OCI-M2 (cell line): ENCODE measurements around the gene ITFG1.
"Not testable (repeated sequence)": the region's sequence is repeated elsewhere in the genome, so short reads cannot be mapped to it uniquely, and the experiment has no call there.

Source experiments
- DNase-seq: peaks from one replicate; lab custom pipeline; 2025; ENCODE audit not compliant: unreplicated experiment; lab: John Stamatoyannopoulos, UW

ITFG1 gene

DNA sequence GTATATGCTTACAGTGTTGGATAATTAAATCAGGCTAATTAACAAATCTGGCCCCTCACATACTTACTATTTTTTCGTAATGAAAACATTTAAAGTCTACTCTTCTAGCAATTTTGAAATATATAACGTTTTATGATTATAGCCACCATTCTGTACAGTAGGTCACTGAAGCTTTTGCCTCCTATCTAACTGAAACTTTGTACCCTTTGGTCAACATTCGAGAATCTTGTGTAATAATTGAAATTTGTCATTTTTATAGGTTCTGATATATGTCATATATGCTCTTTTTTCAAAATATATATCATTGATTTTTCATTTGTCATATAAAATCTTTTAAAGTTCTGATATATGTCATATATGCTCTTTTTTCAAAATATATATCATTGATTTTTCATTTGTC is 12.9 kb upstream of the ITFG1 start:
- DNase-seq: no peak

DNA sequence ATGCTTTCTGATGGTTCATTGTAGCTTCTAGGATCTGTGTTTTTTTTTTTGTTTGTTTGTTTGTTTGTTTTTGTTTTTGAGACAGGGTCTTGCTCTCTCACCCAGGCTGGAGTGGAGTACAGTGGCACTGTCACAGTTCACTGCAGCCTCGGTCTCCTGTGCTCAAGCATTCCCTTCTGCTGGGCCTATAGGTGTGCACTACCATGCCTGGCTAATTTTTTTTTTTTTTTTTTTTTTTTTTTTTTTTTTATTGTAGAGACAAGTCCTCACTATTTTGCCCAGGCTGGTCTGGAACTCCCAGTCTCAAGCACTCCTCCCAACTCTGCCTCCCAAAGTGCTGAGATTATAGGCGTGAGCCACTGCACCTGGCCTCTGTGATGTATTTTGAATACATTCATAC is 12.1 kb upstream of the ITFG1 start:
- not testable (repeated sequence) for DNase-seq

DNA sequence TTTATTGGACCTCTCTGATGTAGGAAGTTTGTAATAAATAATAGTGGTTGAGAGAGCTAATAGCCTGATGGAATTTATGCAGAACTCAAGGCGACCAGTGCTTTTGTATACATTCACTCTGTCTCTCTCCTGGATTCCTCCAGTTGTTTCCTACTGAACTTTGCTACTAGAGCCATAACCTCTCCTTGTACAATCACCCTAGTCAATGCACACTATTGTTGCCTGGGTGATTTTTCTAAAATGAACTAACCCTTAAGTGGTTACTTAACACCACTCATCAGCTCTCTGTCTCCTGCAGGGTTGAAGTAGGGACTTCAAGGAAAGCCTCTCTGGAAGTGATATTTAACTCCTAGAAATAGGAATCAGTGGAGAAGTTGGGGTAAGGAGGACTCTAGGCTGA is 9.9 kb upstream of the ITFG1 start:
- no peak for DNase-seq

DNA sequence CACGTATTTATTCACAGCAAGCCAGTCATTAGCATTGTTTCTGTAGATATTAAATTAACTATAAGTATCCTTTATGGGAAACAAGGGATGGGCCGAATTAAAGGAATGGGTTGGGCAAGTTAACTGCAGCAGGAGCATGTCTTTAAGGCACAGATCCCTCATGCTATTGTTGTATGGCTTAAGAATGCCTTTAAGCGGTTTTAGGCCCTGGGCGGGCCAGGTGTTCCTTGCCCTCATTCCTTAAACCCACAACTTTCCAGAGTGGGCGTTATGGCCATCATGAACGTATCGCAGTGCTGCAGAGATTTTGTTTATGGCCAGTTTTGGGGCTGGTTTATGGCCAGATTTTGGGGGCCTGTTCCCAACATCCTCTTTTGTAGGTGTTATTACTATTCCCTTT is 9.3 kb upstream of the ITFG1 start:
- no peak for DNase-seq

DNA sequence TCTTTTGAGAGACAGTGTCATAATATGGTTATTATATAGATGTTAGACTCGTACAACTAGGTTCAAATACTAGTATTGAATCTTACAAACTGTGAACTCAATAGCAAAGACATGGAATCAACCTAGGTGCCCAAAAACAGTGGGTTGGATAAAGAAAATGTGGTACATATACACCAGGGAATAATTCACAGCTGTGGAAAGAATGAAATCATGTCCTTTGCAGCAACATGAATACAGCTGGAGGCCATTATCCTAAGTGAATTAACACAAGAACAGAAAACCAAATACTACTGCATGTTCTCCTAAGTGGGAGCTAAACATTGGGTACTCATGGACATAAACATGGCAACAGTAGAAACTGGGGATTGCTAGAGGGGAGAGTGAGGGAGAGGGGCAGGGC is 8.4 kb upstream of the ITFG1 start:
- DNase-seq: no peak

DNA sequence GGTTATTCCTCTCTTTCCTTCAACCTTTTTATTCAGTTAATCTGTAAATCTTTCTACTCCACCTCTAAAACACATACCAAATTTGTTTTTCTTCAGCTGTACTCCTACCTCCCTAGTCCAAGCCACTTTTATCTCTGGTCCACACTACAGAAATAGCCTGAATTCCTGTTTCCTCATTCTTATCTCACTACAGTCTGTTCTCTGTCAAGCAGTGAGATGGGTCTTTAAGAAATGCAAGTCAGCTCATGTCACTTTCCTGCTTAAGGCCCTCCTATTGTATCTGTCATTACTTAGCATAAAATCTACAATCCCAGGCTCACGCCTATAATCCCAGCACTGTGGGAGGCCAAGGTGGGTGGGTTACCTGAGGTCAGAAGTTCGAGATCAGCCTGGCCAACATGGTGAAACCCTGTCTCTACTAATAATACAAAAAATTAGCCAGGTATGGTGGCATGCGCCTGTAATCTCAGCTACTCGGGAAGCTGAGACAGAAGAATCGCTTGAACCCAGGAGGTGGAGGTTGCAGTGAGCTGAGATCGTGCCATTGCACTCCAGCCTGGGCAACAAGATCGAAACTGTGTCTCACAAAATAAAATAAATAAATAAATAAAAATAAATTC is 7.3 kb upstream of the ITFG1 start:
- DNase-seq: not testable (repeated sequence)

DNA sequence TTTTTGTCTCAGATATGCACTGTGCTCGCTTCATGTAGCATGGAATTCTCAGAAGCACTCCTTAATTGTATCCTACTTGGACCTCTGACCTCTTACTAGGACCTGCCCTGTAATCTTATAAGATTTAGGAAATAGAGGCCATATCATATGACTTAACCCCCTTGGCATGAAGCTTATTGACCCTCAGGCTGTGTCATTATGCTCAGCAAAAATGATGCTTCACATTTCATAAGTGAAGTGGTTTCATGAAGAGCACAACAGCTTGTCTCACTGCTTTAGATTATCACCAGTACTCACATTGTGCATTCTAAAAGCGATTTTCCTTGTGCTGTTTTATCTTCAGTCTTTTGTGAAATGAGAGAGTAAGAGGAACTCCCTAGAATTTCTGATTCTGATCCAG is 6.6 kb upstream of the ITFG1 start:
- DNase-seq: no peak

DNA sequence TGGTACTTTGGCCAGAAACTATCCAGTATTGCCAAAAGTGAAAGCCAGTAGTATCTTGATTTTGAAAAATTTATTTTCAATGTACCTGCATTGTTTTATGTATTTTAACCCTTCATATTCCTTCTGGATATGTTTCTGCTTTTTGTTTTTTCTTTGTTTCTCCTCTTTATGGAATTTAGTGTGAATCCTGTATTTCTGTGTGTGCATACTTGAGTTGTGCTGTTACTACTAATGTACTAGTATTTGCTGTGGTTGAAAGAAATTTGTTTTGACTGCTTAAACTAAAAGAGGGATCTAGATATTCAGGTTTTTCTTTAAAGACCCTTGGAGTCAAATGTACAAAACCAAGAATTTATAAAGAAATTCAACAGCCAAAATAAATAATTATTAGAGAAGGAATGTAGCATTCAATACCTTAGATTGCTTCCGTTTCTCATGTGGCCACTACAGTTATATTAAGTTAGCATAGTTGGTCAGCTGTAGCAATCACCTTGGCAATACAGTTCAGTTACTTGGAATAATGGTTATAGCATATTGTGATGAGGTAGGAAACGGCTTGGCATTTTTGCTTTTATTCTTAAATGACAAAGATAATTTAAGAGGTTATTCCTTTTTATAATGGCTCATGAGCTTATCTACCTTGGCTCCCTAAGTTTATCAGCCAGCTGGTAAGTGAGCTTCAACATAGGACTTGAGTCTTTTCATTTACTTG is 5.2 kb upstream of the ITFG1 start:
- no peak for DNase-seq

DNA sequence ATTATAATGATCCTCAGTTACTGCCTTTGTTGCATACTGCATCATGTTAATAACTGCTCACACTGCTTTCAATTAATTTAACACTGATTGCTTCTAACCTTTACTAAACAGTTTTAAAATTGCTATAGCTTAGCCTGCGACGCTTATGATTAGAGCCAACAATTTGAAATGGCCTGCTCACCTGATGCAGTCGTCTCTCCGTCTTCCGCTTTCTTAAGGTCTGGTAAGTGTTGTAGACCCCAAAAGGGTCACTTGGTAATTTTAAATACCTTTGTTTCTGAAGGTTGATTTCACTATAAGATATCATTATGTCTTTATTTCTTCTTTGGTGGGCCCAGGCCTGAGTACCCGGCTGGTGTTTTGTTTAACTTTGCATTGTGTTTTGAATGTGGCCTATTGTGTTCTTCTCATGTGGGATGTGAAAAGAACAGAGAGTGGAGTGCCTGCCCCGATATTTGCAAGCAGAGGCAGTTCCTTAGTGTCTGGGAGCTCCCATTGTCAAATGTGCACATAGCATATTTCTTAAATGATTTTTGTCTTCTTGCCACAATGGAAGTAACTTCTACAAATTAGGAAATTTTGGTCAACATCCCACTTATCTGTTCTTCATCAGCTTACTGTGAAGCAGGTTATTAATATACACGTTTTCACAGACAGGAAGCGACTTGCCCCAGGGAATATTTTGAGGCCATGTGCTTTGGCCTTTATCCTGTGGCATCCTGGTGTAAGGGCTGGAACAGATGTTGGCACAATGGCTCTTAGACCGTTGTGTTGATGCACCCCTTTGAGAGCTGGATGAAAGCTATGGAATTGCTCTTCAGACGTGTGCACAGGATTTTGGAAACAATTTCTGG is 3.1 kb upstream of the ITFG1 start:
- DNase-seq: no peak

DNA sequence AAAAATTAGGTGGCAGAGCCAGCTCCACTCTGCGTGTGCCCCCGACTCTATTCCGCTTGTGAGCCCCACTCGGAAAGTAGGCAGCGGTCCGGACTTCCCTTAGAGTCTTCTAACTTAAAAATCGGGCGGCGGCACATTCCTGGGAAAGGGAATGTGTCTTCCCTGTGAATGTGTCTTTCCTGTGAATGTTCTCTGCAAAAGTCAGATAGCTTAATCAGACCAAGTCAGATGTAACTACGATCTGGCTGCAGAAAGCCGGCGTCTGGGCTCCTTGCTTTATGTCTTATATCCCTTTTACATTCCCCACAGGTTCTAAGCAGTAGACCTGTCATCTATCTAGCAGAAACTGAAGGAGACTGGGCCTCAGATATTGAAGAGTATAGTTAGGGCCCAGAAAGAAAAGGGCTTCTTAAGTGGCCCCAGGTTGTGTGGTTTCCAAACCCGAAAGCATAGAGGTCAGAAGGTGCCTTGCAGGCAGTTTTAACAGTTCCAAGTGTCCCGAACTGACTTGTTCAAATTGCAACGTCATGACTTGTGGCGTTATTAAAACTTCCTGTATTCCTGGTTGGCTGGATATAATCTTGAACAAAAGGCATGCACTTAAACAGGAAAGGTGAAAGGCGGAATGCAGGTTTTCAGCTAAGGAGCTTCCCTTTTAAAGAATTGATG is 869 bp upstream of the ITFG1 start:
- peak; percentile 38 for DNase-seq

DNA sequence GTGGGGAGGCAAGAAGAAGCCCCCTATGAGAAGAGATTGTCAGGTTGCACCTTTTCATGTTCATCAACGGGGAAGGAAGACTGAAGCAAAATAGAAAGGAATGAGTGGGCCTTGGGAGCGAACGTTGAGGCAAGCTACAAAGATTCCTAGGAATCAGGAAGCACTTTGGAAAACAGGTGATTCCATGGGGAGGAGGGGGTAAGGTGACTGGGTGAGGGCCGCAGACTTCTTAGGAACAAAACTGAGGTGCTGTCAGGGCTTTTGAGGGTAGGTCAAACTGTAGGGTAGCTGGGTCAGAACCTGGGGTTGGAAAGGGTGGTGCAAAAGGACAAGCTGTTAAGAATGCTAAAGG is 528 bp downstream of the ITFG1 start:
- DNase-seq: no peak

DNA sequence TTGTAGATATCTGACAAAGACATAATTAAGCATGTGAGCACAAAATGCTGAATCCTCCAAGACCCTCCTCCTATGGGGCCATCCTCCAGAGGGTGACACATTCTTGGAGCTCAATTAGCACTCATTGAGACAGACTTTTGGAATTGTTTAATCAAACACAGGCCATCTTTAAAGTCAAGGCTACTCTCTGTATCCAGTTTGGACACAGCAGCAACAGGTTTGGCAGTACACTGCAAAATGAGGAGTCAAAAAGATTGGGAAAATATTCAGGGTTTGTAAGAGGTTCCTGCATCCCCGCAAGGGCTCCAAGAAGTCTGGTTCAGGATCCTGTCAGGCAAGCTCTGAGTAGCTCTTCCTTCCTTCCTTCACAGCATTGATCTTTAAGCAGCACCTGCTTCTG is 1.3 kb downstream of the ITFG1 start:
- no peak for DNase-seq

DNA sequence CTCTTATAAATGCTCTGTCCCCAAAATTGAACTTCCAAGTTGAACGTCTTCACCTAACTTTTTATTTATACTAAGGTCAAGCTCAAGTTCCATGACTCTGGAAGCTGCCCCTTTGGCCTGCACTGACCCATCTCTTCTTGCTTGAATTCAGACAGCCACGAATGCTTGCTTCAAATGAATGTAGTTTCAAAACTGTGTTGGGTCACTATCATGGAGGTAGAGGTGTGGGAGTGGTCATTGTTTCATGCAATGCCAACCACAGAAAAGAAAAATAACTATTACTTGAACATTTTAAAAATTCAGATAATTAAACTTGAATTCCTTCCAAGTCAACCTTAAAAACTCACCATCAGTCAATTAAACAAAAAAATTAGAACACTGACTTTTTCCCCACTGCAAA is 2.5 kb downstream of the ITFG1 start:
- DNase-seq: no peak

DNA sequence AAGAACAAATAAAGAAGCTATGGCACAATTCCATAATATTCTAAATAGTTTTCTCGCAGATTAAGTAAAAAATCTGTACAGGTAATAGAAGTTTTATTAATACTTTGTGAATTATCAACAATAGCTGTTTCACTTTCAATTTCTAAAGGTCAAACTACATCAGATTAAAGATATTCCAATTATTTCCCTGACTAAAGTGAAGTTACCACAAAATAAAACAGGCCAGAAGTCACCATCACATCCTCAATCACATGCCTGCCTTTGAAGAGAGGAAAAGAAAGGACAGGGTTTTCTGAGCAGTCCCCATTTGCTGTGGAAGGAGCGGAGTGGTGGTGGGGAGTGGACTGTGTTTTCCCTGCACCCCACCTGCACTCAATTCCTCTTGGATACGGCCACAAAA is 11.1 kb downstream of the ITFG1 start:
- no peak for DNase-seq

DNA sequence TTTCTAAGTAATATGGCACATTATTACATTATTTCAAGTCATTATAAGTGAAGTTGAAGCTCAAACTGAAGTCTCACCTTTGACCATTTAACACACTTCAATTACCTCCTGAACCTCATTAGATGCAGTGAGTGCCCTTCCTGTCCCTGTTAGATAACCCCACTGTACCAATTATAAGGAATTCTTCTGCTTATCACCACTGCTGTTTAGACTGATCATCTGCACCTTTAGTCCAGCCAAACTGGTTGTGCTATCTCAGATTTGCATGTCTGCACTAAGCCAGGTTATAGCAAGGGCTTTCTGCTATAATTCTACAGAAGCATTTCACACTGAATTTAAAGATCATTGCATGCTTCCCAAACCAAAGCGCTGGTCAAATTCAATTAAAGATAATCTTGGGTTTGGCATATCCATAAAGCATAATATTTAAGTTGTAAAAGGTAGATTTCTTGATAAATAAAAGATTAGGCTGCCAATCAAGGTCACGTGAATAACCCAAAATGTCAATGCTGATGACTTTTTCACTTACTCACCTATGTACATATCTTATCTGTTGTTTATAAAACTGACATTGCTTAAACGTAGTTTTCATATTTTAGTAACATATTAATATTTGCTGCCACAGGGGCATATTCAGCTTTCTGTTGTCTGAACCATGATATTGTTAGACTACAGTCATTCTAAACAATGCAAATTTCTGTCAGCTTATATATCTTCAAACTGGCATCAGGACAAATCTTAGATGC is 11.9 kb downstream of the ITFG1 start:
- DNase-seq: no peak

DNA sequence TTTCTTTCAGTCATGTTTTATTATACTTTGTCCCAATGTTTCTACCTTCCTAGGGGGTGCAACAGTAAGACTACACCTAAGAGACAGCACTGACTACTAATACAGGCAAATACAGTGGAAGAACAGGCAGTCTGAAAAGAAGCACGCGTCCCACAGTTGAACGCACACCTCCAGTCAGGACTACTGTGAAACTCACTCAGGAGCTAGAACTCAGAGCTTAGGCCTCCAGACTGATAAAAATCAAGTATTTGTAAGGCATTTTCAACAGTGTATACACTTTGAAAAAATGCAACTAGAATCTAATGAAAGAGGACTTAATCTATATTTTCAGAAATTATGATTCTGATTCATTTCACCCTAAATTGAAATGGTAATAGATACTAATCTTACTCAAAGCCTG is 14.4 kb downstream of the ITFG1 start:
- no peak for DNase-seq

DNA sequence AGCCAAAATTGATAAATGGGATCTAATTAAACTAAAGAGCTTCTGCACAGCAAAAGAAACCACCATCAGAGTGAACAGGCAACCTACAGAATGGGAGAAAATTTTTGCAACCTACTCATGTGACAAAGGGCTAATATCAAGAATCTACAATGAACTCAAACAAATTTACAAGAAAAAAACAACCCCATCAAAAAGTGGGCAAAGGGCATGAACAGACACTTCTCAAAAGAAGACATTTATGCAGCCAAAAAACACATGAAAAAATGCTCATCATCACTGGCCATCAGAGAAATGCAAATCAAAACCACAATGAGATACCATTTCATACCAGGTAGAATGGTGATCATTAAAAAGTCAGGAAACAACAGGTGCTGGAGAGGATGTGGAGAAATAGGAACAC is 18.0 kb downstream of the ITFG1 start:
- DNase-seq: not testable (repeated sequence)

DNA sequence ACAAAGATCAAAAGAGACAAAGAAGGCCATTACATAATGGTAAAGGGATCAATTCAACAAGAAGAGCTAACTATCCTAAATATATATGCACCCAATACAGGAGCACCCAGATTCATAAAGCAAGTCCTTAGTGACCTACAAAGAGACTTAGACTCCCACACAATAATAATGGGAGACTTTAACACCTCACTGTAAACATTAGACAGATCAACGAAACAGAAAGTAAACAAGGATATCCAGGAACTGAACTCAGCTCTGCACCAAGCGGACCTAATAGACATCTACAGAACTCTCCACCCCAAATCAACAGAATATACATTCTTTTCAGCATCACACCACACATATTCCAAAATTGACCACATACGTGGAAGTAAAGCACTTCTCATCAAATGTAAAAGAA is 20.8 kb downstream of the ITFG1 start:
- DNase-seq: not testable (repeated sequence)

DNA sequence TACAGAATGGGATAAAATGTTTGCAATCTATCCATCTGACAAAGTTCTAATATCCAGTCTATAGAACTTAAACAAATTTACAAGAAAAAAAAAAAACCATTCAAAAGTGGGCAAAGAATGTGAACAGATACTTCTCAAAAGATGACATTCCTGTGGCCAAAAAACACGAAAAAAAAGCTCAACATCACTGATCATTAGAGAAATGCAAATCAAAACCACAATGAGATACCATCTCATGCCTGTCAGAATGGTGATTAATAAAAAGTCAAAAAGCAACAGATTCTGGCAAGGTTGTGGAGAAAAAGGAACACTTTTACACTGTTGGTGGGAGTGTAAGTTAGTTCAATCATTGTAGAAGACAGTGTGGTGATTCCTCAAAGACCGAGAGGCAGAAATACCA is 26.6 kb downstream of the ITFG1 start:
- DNase-seq: not testable (repeated sequence)

DNA sequence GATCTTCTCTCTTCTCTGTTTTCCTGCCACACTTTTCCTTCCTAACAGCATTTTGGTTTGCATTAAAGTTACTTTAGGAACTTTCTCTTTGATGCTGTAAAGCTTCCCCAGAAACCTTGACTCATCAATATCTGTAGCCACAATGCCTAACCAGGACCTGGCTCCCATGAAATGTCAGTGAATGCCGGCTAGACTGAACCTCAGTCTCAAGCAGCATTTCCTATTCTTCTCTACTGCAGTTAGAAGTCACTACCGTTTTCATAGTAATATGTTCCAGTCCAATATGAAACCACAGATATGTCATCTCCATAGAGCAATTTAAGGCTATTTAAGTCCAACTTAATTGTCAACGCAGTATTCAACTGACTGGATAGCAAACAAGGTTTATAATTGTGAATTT is 28.9 kb downstream of the ITFG1 start:
- DNase-seq: no peak

DNA sequence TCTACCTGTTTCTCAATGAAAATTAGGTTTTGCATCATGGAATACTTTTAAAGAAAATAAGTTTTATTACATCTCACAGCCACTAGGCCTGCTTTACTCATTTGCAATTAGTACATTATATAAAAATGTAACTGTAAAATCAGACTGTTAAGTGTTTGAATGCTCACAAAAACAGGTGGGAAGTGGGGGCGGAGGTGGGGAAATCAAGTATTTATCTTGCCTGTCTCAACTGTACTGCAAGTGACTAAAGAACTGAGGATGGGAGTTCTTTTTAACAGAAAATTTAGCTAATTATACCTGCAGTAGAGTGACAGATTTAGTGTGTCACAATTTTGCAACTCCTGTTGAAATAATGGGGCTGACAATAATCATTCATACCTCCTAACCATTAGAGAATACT is 34.1 kb downstream of the ITFG1 start:
- DNase-seq: no peak
